ENCODE data around the gene CAP2.

CAP2 gene, protein sequence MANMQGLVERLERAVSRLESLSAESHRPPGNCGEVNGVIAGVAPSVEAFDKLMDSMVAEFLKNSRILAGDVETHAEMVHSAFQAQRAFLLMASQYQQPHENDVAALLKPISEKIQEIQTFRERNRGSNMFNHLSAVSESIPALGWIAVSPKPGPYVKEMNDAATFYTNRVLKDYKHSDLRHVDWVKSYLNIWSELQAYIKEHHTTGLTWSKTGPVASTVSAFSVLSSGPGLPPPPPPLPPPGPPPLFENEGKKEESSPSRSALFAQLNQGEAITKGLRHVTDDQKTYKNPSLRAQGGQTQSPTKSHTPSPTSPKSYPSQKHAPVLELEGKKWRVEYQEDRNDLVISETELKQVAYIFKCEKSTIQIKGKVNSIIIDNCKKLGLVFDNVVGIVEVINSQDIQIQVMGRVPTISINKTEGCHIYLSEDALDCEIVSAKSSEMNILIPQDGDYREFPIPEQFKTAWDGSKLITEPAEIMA

GRCh38 chr6:17392978-17393891 lies at the start of gene CAP2:
TSS of gene CAP2 (plus strand) at chr6:17393595. CDS start at chr6:17421556, 27,961 bp downstream.
- H3K9ac ChIP-seq (ENCODE audit: low read depth, low read length), result no peak within 1 kb of the TSS
- no peak within 1 kb of the TSS for H3K27ac ChIP-seq (ENCODE audit: low read length)
- no peaks in the 10 kb centered on the region for H3K4me1 ChIP-seq (ENCODE audit: insufficient read depth, low read length)
- no peaks in the 10 kb centered on the region for H3K9me3 ChIP-seq (ENCODE audit: insufficient read depth, low read length, severe bottlenecking)
- no peak within 1 kb of the TSS for H2AFZ ChIP-seq (ENCODE audit: low read depth, low read length)
- ATAC-seq (ENCODE audit: insufficient read depth, low read depth) (no peak), DNase-seq (no peak)
- no peak within 1 kb of the TSS for H3K4me2 ChIP-seq (ENCODE audit: insufficient read depth, low read length)
- no peak within 1 kb of the TSS for H3K4me3 ChIP-seq (ENCODE audit: low read depth in 1 of 2, low read length in 2 of 2)
- TF ChIP-seq CTCF (IDR thresholded peaks at IDR 0.05; ENCODE audit: borderline replicate concordance, extremely low read depth, low read length, poor library complexity, severe bottlenecking) (no peak), EZH2 (IDR thresholded peaks at IDR 0.05; ENCODE audit: borderline replicate concordance, low read depth, low read length, severe bottlenecking) (no peak)
- H3K27me3 ChIP-seq (ENCODE audit: insufficient read depth, low read length, poor library complexity), result no peaks in the 10 kb centered on the region
- H3K36me3 ChIP-seq (ENCODE audit: insufficient read depth, low read length), result no peaks in the 10 kb centered on the region
- H3K79me2 ChIP-seq (ENCODE audit: insufficient read depth, low read length), result no peaks in the 10 kb centered on the region
- no peaks in the 10 kb centered on the region for H4K20me1 ChIP-seq (ENCODE audit: insufficient read depth, low read length)

DNA sequence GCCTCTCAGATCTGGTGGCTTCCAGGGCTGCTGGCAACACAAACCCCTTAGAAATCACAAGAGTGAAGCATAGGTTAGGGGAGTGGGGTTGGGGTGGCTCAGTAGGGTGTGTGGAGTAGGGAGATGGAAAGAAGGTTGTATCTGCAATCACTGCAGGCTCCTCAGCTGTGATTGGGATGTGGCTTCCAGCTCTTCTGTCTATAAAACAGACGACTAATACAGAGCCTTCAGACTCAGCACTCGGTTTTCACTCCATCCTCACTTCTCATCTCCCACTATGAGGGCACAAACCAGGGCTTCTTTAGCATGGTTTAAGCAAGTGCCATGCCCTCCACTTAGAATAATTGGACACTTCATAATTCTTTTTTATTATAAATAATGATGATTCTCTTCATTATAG lies 46.4 kb upstream of the CAP2 start:
- H3K4me3 ChIP-seq (ENCODE audit: low read depth in 1 of 2, low read length in 2 of 2), result no peak overlapping the region
- no peak overlapping the region for H3K27ac ChIP-seq (ENCODE audit: low read length)
- no peaks in the 10 kb centered on the region for H3K79me2 ChIP-seq (ENCODE audit: insufficient read depth, low read length)
- H3K36me3 ChIP-seq (ENCODE audit: insufficient read depth, low read length), result no peaks in the 10 kb centered on the region
- no peaks in the 10 kb centered on the region for H3K4me1 ChIP-seq (ENCODE audit: insufficient read depth, low read length)
- H3K9me3 ChIP-seq (ENCODE audit: insufficient read depth, low read length, severe bottlenecking), result no peaks in the 10 kb centered on the region
- no peaks in the 10 kb centered on the region for H3K27me3 ChIP-seq (ENCODE audit: insufficient read depth, low read length, poor library complexity)
- no peak for DNase-seq
- ATAC-seq (ENCODE audit: insufficient read depth, low read depth), result no peak
- no peak overlapping the region for H3K4me2 ChIP-seq (ENCODE audit: insufficient read depth, low read length)
- TF ChIP-seq EZH2 (IDR thresholded peaks at IDR 0.05; ENCODE audit: borderline replicate concordance, low read depth, low read length, severe bottlenecking) (no peak), CTCF (IDR thresholded peaks at IDR 0.05; ENCODE audit: borderline replicate concordance, extremely low read depth, low read length, poor library complexity, severe bottlenecking) (no peak)
- H2AFZ ChIP-seq (ENCODE audit: low read depth, low read length), result no peak overlapping the region
- H3K9ac ChIP-seq (ENCODE audit: low read depth, low read length), result no peak overlapping the region
- no peaks in the 10 kb centered on the region for H4K20me1 ChIP-seq (ENCODE audit: insufficient read depth, low read length)

DNA sequence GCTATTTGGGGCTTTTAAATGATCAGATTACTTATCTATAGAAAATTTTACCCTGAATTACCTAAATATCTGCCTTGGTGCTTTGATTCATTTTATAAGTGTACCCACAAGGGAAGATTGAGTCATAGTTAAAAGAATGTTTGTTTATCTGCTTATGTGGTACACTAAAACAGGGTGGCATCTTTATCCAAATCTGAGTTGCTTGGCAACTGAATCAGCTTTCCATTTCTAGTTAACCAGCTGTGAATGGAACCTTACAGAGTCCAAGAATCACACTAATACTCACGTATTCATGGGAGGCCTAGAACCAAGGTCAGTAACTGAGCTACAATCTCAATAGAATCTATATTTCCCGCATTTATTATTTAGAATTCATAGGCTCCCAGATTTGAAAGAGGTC lies 44.0 kb upstream of the CAP2 start:
- no peak overlapping the region for H3K27ac ChIP-seq (ENCODE audit: low read length)
- H3K9me3 ChIP-seq (ENCODE audit: insufficient read depth, low read length, severe bottlenecking), result no peaks in the 10 kb centered on the region
- H4K20me1 ChIP-seq (ENCODE audit: insufficient read depth, low read length), result no peaks in the 10 kb centered on the region

More for the DNA sequence above, 44.0 kb upstream of the CAP2 start:
- ATAC-seq (ENCODE audit: insufficient read depth, low read depth), result no peak
- no peaks in the 10 kb centered on the region for H3K36me3 ChIP-seq (ENCODE audit: insufficient read depth, low read length)
- no peak overlapping the region for H3K4me2 ChIP-seq (ENCODE audit: insufficient read depth, low read length)
- H2AFZ ChIP-seq (ENCODE audit: low read depth, low read length), result no peak overlapping the region
- H3K4me3 ChIP-seq (ENCODE audit: low read depth in 1 of 2, low read length in 2 of 2), result no peak overlapping the region
- no peak for DNase-seq
- H3K4me1 ChIP-seq (ENCODE audit: insufficient read depth, low read length), result no peaks in the 10 kb centered on the region
- H3K79me2 ChIP-seq (ENCODE audit: insufficient read depth, low read length), result no peaks in the 10 kb centered on the region
- TF ChIP-seq EZH2 (IDR thresholded peaks at IDR 0.05; ENCODE audit: borderline replicate concordance, low read depth, low read length, severe bottlenecking) (no peak), CTCF (IDR thresholded peaks at IDR 0.05; ENCODE audit: borderline replicate concordance, extremely low read depth, low read length, poor library complexity, severe bottlenecking) (no peak)
- H3K27me3 ChIP-seq (ENCODE audit: insufficient read depth, low read length, poor library complexity), result no peaks in the 10 kb centered on the region
- no peak overlapping the region for H3K9ac ChIP-seq (ENCODE audit: low read depth, low read length)
